HEK293T (cell line): Measurements from ENCODE around the gene PTPN2.

Experiments used
- CTCF ChIA-PET: fragments of 350-600 bp; formaldehyde crosslinking; extraction: SDS; loops from one replicate; lab custom pipeline; 2021; ENCODE audit warnings: antibody characterized with exemption, inconsistent platforms; lab: Yijun Ruan, JAX
- POLR2A ChIA-PET: fragments of 350-600 bp; formaldehyde crosslinking; extraction: SDS; loops from one replicate; lab custom pipeline; 2020; ENCODE audit warnings: antibody characterized with exemption, inconsistent platforms; lab: Yijun Ruan, JAX
- DNase-seq: peaks from one replicate; pipeline ENCODE4 v3.0.0; 2012; ENCODE audit warnings: mixed read lengths; ENCODE audit errors: extremely low spot score
- ARNT ChIP-seq: fragments of 450-650 bp; IDR thresholded peaks from 2 replicates; pipeline ENCODE4 v1.6.1; 2017; ENCODE audit warnings: mild to moderate bottlenecking
- BHLHE40 ChIP-seq: fragments of 450-650 bp; IDR thresholded peaks from 2 replicates; pipeline ENCODE4 v1.6.1; 2016; ENCODE audit warnings: mild to moderate bottlenecking, moderate library complexity, borderline replicate concordance
- CTBP1 ChIP-seq: fragments of 450-650 bp; IDR thresholded peaks from 2 replicates; pipeline ENCODE4 v1.6.1; 2016; ENCODE audit warnings: borderline replicate concordance
- ELF4 ChIP-seq: fragments of 450-650 bp; IDR thresholded peaks from 2 replicates; pipeline ENCODE4 v1.6.1; 2017; ENCODE audit warnings: antibody characterized with exemption
- FOXA1 ChIP-seq: fragments of 450-650 bp; IDR thresholded peaks from 2 replicates; pipeline ENCODE4 v1.6.1; 2016; ENCODE audit warnings: mild to moderate bottlenecking
- FOXK2 ChIP-seq: fragments of 450-650 bp; IDR thresholded peaks from 2 replicates; pipeline ENCODE4 v1.6.1; 2016; ENCODE audit warnings: mild to moderate bottlenecking
- FOXM1 ChIP-seq: fragments of 450-650 bp; IDR thresholded peaks from 2 replicates; pipeline ENCODE4 v1.6.1; 2017; ENCODE audit warnings: mild to moderate bottlenecking, borderline replicate concordance
- HDGF ChIP-seq: fragments of 450-650 bp; IDR thresholded peaks from 2 replicates; pipeline ENCODE4 v1.6.1; 2017; ENCODE audit warnings: antibody characterized with exemption, borderline replicate concordance
- L3MBTL2 ChIP-seq: fragments of 450-650 bp; conservative IDR thresholded peaks from 2 replicates; pipeline ENCODE4 v1.6.1; 2016; ENCODE audit warnings: mild to moderate bottlenecking
- LEF1 ChIP-seq: fragments of 450-650 bp; IDR thresholded peaks from 2 replicates; pipeline ENCODE4 v1.6.1; 2017; ENCODE audit warnings: mild to moderate bottlenecking, borderline replicate concordance
- NFRKB ChIP-seq: fragments of 450-650 bp; IDR thresholded peaks from 2 replicates; pipeline ENCODE4 v1.6.1; 2016; ENCODE audit warnings: mild to moderate bottlenecking, moderate library complexity
- SP1 ChIP-seq: fragments of 450-650 bp; IDR thresholded peaks from 2 replicates; pipeline ENCODE4 v1.6.1; 2017
- SUZ12 ChIP-seq: fragments of 450-650 bp; IDR thresholded peaks from 2 replicates; pipeline ENCODE4 v1.6.1; 2016; ENCODE audit warnings: mild to moderate bottlenecking
- TARDBP ChIP-seq: fragments of 450-650 bp; IDR thresholded peaks from 2 replicates; pipeline ENCODE4 v1.6.1; 2016
- ZNF384 ChIP-seq: fragments of 450-650 bp; IDR thresholded peaks from 2 replicates; pipeline ENCODE4 v1.6.1; 2016
- TF ChIP-seq, protein P1 (sequence below): fragments of 450-650 bp; IDR thresholded peaks from 2 replicates; pipeline ENCODE4 v1.6.1; 2016

Gene PTPN2

DNA sequence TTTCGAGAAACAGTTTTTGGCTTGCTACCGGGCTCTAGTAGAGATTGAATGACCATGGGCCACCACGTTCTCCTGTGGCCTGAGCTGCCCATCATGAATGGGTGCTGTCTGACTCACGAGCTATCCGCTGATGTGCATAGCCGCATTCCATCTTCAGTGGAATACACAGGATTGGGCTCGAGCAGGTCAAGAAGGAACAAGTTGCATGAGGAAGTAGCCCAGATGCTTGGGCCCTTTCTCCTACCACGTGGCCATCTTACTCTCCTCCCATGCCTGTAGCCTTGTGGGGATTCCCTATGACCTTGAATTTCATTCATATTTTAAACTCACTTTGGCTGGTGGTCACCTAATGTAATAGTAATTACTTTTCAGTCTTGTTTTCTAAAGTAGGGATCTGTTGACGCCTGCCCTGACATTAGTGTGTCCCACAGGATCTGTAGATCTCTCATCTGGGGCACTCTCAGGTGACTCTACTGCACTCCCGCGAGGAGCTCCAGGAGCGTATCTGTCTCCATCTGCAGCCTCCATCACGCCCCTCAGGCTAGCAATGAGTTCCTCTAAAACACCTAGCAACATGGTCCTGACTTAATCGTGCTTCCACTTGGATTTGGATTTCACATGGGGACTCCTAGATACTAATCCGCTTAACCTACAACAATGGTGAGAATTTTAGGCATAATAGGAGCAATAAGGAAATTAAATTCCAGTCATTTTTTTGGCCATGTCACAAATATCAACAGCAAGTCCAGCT is 113.4 kb downstream of the PTPN2 start:
- ChIA-PET POLR2A (no interaction called here), CTCF (no interaction called here)
- TF ChIP-seq ZNF384 = no peak
- no peak for TF ChIP-seq FOXM1
- no peak for TF ChIP-seq NFRKB
- no peak for TF ChIP-seq FOXA1
- TF ChIP-seq CTBP1 = no peak
- TF ChIP-seq FOXK2 = no peak
- no peak for TF ChIP-seq BHLHE40
- no peak for TF ChIP-seq SUZ12
- no peak for TF ChIP-seq L3MBTL2
- no peak for TF ChIP-seq LEF1
- no peak for TF ChIP-seq ARNT
- TF ChIP-seq SP1 = no peak
- TF ChIP-seq HDGF = no peak
- TF ChIP-seq, protein P1, sequence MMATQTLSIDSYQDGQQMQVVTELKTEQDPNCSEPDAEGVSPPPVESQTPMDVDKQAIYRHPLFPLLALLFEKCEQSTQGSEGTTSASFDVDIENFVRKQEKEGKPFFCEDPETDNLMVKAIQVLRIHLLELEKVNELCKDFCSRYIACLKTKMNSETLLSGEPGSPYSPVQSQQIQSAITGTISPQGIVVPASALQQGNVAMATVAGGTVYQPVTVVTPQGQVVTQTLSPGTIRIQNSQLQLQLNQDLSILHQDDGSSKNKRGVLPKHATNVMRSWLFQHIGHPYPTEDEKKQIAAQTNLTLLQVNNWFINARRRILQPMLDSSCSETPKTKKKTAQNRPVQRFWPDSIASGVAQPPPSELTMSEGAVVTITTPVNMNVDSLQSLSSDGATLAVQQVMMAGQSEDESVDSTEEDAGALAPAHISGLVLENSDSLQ = no peak
- TF ChIP-seq TARDBP = no peak
- no peak for TF ChIP-seq ELF4
- no peak for DNase-seq

DNA sequence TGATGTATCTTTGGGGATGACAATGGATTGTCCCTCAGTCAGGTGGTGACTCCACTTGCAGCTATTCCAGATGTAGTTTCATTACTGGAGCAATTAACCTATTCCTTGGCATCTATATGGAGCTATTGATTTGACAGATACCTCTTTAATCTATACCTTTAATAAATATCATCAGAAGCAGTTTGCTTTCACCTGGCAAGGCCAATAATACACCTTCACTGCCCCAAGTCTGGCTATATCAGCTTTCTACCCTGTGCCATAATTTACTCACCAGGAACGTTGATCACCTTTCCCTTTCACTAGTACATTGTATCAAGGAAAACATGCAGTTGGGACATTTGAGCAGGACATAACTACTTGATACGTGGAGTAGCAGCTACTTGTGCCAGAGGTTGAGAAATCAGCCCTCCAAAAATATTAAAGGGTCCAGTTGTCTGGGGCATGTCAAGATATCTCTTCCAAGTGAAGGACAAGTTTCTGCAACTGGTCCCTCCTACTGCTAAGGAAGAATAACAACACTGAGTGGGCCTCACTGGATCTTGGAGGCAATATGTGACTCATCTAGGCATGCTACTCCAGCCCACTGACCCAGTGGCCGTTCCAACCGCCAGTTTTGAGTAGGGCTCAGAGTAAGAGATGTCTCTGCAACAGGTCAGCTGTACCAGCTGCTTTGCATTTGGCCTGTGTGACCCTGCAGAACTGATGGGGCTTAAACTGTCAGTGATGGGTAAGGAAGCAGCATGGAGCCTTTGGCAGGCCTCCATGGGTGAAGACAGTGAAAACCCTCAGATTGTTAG is 114.2 kb downstream of the PTPN2 start:
- CTCF ChIA-PET = no interaction called here
- no peak for TF ChIP-seq ELF4
- no peak for TF ChIP-seq TARDBP
- TF ChIP-seq ARNT = no peak
- TF ChIP-seq HDGF = no peak
- TF ChIP-seq, protein P1 = no peak
- no peak for TF ChIP-seq FOXK2
- TF ChIP-seq FOXM1 = no peak
- TF ChIP-seq L3MBTL2 = no peak
- TF ChIP-seq SUZ12 = no peak
- TF ChIP-seq FOXA1 = no peak
- TF ChIP-seq ZNF384 = no peak
- TF ChIP-seq CTBP1 = no peak
- no peak for TF ChIP-seq SP1
- no peak for TF ChIP-seq LEF1
- TF ChIP-seq NFRKB = no peak
- no peak for TF ChIP-seq BHLHE40
- POLR2A ChIA-PET = no interaction called here
- no peak for DNase-seq

DNA sequence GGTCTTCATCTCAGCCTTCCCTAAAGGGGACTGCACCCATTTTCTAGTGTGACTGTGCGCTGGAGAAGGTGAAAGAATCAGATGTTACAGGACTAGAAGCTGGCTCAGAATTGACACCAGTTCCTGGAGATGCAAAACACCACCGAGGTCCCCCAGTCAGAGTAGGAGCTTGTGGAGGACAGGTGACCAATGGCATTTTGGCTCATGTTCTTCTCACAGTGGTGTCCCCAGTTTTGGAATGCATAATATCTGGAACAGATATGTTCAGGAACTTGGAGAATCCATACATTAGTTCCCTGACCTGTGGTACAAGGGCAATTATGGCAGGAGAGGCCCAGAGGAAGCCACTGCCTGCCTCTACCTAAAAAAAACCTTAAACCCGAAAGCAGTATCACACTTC is 114.9 kb downstream of the PTPN2 start:
- POLR2A ChIA-PET = no interaction called here
- no peak for TF ChIP-seq FOXM1
- TF ChIP-seq BHLHE40 = no peak
- no peak for TF ChIP-seq TARDBP
- TF ChIP-seq L3MBTL2 = no peak
- TF ChIP-seq LEF1 = no peak
- TF ChIP-seq FOXK2 = no peak
- no peak for TF ChIP-seq NFRKB
- TF ChIP-seq CTBP1 = no peak
- TF ChIP-seq SUZ12 = no peak
- TF ChIP-seq ZNF384 = no peak
- TF ChIP-seq ELF4 = no peak
- no peak for TF ChIP-seq HDGF
- TF ChIP-seq ARNT = no peak
- no peak for DNase-seq

DNA sequence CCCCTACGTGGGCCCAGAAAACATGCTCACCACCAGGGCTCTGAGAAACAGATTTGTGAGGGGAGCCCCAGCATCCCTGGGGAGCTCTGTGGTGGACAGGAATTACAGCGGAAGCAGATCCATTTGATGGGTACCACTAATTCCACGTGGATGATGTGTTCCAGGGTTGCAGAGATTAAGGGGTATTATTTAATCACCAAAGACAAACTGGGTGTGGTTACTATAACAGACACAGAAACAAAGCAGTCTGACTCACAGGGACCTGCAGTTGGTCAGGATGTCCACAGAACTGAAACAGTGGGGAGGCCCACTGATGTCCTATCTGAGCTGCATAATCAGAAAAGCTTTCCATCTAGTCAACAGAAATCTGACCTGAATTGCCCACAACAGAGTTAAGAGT is 115.4 kb downstream of the PTPN2 start:
- DNase-seq = no peak
- POLR2A ChIA-PET = no interaction called here
- TF ChIP-seq BHLHE40 (no peak), LEF1 (no peak), TARDBP (no peak), CTBP1 (no peak), FOXA1 (no peak)
- TF ChIP-seq, protein P1 = no peak
- CTCF ChIA-PET = no interaction called here

More for the DNA sequence above, 114.9 kb downstream of the PTPN2 start:
- CTCF ChIA-PET = no interaction called here

DNA sequence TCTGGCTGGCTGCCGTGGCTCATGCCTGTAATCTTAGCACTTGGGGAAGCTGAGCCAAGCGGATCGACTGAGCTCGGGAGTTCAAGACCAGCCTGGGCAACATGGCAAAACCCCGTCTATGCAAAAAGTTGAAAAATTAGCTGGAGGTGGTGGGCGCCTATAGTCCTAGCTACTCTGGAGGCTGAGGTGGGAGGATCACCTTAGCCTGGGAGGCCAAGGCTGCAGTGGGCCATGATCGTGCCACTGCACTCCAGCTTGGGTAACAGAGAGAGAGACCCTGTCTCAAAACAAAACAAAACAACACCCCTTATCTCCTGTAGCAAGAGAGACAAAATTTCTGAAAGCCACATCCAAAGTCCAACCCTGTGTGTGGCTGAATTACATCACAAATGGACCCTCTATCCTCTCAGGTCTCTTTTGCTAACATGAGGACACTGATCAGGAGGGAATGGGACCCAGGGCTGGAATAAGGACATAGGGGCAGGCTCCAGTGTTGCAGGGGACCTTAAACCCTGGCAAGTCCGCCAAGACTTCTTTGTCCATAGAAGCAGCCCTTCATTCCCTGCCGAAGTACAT is 116.4 kb downstream of the PTPN2 start:
- no peak for TF ChIP-seq TARDBP
- TF ChIP-seq CTBP1 = no peak
- no peak for TF ChIP-seq NFRKB
- TF ChIP-seq FOXK2 = no peak
- TF ChIP-seq HDGF = no peak
- TF ChIP-seq SUZ12 = no peak
- no peak for TF ChIP-seq FOXM1
- TF ChIP-seq ZNF384 = no peak
- no peak for TF ChIP-seq ELF4
- TF ChIP-seq BHLHE40 = no peak
- TF ChIP-seq ARNT = no peak
- TF ChIP-seq FOXA1 = no peak
- TF ChIP-seq LEF1 = no peak
- no peak for TF ChIP-seq L3MBTL2
- TF ChIP-seq, protein P1 = no peak
- POLR2A ChIA-PET = no interaction called here
- CTCF ChIA-PET = no interaction called here
- DNase-seq = no peak
